ENCODE data around the gene RIMKLB. TPM values are rescaled to one million over a fixed set of nuclear protein-coding genes. Genes with fewer than 3 reads are reported as not detected.
"Not testable (repeated sequence)": the region's sequence is repeated elsewhere in the genome, so short reads cannot be mapped to it uniquely, and the experiment has no call there.

Gene RIMKLB
- total RNA-seq, 1 donor from 2014 or later: 13.8 TPM

DNA sequence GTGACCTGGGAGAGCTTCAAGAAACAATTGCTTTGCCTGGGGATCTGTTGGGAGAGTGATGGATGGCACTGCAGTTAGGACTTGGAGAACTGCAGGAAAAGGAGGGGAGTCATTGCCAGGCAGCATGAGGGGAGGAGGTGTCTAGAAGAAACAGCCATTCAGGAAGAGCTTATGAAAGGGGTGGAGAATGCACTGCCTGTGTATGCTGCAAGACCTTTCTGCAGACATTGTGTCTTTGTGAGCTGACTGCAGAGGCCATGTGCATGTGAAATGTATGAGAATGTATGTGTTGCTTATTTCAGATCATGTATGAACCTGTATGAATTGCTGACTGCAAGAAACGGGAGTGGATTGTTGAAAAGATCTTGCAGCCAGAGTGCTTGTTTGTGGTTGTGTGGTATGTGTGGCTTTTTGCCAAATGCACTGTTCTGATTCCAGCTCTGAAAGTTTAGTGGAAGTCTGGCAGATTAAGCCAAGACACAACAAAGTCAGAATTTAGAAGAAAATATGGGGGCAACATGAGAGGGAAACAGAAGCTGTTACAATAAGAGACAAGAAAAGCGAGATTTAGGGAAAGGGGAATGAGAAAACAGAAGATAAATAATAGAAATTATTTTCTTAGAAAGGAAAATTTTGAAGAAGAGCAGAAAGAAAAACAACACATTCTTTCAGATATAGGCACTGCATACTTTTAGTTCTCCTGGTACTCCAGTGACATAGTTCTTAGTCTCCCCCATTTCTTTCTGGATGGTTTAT, 9.8 kb upstream of the RIMKLB start:
- intact Hi-C loops (cut with DNase I): no loop called here
- DNase-seq (ENCODE audit: low spot score): no peak

DNA sequence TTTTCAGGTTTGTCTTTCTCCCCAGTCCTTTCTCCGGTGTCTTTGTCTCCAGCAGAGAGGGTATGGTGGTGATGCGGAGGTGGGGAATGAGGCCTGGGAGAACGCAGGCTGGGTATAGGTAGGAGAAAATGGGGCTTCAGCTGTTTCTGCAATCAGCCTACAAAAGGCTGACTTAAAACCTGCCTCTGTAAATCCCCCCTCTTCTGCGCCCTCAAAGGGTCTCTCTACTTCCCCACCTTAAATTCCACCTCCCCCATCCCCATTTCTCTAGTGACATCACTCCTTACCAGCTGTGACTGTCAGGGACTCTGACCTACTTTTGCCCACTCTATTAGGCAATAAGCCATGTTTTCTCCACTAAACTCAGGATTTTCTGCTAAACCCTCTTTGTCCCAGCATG, 8.1 kb upstream of the RIMKLB start:
- no peak for DNase-seq (ENCODE audit: low spot score)
- intact Hi-C loops (cut with DNase I): no loop called here

DNA sequence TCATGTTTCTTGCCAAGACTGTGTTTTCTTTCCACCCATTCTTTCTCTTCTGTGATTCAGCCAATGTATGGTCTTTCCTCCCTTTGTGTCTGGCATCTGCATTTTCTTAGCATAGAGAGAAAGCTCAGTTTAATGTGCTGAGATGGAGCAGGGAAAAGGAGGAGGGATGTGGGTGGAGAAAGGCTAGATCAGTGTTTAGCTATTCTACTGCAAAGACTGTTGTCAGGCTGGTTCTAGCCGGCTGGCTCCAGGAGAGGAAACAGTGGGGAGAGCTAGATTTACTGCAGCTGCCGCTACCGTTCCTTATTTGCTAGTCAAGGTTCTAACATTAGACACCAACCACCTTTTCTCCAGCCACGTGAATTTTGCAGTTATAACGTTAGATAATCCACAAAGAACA, 5.2 kb upstream of the RIMKLB start:
- intact Hi-C loops (cut with DNase I): no loop called here
- DNase-seq (ENCODE audit: low spot score): no peak

DNA sequence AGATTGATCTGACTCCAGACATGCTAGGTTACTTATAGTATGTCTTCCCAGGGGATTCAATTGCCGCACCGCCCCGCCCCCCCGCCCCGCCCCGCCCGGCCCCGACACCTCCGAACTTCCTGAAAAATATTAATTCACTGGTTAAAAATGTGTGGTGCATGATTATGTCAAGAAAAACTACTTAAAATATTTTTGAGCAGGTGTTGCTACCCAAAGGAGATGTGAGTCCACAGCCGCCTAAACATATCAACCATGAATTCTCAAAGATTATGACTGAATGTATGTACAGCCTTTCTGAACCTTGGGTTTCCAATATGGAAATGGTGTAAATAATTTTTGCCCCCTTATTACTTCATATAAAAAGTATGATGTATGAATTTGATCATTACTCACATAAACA, 2.7 kb upstream of the RIMKLB start:
- no peak for DNase-seq (ENCODE audit: low spot score)
- intact Hi-C loops (cut with DNase I): loop anchor here (5.0 kb wide), 2 partner anchors 77 to 217 kb away; partner anchors contain the start of gene PHC1

DNA sequence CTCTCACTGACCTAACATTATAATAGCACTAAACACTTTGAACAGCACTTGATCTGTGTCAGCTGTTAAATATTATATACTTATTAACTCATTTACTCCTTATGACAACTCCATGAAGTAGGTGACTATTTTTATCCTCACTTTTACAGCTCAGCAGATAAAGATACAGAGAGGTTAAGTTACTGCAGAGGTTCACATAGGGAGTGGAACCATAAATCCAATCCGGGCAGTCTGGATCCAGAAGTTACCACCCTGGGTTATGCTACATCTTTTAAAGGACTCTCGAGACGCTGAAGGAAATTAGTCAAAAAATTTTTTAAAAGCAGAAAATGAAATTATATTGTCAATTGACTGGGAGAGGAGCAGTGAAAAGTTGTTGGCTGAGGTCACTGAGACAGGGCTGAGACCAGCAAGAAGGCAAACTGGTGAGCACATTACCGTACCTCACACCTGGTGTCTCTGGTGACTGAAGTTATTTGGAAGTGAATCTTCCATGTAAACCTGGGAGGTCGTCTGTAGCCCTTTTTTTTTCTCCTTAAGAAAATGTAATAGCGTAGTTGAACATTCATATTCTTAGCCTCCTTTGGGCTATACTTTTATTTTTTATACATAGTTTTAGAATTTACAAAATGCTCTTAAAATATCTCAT, 1.2 kb upstream of the RIMKLB start:
- intact Hi-C loops (cut with DNase I): loop anchor here (5.0 kb wide), 2 partner anchors 76 to 216 kb away; partner anchors contain the start of gene PHC1
- DNase-seq (ENCODE audit: low spot score): no peak

DNA sequence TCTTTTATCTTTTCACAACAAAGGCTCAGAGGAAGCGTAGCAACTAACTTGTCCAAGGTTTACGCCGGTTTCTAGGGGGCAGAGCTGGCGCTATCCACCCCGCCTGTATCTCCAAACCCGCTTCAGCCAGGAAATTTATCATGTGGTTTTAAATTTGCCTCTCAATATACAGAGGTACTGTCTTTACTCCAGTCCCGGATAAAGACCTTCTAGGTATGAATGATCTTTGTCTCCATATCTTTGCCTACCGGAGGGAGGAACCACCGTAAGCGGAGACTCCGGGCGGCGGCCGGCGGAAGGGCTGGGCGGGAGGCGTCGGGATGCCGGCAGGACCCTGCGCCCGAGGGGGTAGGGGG, 693 bp upstream of the RIMKLB start:
- intact Hi-C loops (cut with DNase I): loop anchor here (5.0 kb wide), 2 partner anchors 75 to 215 kb away; partner anchors contain the start of gene PHC1
- DNase-seq (ENCODE audit: low spot score): no peak

DNA sequence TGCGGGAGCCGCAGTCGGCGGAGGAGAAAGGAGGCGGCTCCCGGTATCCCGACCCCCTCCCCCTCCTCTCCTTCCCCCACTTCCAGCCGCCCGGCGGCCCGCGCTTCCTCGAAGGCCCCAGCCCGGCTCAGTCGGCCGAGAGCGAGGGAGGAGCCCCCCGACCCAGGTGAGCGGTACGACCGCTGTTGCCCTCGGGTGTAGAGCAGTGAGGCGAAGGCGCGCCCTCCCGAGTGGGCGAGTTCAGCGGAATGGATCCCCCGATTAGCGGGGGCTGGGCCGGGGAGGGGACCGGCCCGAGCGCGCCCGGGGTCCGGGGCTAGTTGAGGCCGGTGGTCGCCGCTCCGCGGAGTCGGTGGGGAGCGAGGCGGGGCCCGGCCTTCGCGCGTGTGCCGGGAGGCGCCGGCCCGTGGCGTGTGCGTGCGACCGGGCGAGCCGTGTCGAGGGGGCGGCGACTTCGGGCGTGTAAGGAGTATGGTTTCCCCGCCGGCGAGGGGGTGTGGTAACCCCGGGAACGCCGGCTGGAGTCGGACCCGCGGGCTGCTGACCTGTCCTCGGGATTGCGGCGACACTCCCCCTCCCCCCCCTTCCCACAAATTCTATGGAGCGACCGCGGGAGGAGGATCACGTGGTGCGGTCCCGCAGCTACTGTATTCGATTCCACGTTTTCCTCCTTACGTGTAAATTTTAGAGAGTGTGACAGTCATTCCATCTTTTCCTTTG, 501 bp downstream of the RIMKLB start:
- DNase-seq (ENCODE audit: low spot score): peak; percentile 78
- intact Hi-C loops (cut with DNase I): loop anchor here (5.0 kb wide), 2 partner anchors 74 to 214 kb away; partner anchors contain the start of gene PHC1

DNA sequence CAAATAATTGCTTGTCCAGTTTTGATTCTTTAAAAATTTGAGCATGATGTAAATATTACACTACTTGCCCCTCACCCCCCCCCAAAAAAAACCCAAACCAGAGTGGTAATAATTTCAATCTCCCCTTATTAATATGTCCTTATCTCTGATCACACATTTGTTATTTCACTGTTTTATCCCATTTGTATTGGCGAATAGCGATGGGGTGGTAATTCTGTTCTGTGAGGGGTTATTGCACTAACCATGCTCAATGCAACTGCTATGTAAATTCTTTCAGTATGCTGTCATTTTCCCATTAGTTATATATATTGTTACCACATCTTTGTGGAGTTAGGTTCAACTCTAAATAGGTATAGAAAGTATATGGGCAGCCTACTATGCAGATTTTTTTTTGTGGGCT, 1.1 kb downstream of the RIMKLB start:
- intact Hi-C loops (cut with DNase I): loop anchor here (5.0 kb wide), 2 partner anchors 73 to 213 kb away; partner anchors contain the start of gene PHC1

DNA sequence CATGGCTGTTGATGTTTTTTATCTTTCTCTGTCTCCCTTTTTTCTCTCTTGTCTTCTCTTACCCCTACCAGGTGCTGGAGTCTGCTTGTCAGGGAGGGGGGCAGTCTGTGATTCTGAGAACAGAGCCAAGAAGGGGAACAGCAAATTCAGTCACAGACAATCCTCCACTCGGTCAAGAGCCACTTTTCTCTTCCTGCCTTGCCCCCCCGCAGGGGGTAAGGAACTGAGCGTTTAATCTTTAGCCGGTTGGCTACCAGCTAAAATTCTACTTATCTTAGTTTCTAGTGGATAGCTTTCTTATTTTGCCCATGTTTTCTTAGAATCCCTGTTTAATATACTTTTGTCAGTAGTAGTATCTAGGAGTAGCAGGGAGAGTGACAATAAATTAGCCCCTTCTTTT, 1.9 kb downstream of the RIMKLB start:
- intact Hi-C loops (cut with DNase I): loop anchor here (5.0 kb wide), 2 partner anchors 73 to 213 kb away; partner anchors contain the start of gene PHC1
- DNase-seq (ENCODE audit: low spot score): no peak

More for the DNA sequence above, 1.1 kb downstream of the RIMKLB start:
- DNase-seq (ENCODE audit: low spot score): no peak

DNA sequence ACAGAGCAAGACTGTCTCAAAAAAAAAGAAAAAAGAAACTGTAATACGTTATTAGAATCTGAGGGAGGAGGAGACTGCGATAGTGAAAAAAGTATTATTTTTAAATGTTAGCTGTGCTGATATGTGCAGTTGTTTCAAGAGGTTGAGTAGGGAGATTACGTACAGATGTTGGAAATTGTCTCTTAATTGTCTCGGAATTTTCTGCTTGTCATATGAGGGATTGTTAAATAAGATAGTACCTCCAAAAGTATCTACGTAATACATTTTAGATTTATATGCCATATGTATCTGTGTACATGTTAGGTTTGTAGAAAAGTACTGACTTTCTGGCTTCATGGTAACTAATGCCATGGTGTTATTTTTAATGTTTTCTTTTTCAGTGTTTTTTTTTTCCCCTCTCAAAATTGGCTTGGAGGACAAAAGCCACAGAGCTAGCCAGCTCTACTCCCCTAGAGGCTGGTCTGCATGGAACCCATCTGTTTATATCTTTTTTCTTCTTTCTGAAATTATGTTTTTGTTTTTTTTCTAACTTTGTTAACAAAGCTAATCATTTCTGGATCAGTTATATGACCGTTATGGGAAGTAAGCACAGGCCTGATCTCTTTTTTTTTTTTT, 3.4 kb downstream of the RIMKLB start:
- no peak for DNase-seq (ENCODE audit: low spot score)
- intact Hi-C loops (cut with DNase I): no loop called here

DNA sequence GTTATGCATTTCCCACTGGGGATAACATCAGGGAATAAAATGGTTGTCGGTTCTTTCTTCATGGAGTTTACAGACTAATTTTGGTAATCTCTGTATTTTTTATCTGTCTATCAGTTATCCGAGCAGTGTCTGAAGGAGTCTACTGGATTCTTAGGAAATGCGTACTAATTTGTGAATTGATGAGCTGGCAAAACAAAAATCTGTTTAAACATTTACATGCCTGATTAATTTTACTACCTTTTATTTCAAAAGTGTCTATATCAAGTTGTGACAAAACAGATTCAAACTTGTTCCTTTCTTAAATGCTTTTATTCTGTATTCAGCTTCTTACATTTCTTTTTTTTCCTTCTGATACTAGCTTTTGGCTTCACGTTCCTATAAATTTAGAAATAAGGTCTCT, 4.4 kb downstream of the RIMKLB start:
- intact Hi-C loops (cut with DNase I): no loop called here

DNA sequence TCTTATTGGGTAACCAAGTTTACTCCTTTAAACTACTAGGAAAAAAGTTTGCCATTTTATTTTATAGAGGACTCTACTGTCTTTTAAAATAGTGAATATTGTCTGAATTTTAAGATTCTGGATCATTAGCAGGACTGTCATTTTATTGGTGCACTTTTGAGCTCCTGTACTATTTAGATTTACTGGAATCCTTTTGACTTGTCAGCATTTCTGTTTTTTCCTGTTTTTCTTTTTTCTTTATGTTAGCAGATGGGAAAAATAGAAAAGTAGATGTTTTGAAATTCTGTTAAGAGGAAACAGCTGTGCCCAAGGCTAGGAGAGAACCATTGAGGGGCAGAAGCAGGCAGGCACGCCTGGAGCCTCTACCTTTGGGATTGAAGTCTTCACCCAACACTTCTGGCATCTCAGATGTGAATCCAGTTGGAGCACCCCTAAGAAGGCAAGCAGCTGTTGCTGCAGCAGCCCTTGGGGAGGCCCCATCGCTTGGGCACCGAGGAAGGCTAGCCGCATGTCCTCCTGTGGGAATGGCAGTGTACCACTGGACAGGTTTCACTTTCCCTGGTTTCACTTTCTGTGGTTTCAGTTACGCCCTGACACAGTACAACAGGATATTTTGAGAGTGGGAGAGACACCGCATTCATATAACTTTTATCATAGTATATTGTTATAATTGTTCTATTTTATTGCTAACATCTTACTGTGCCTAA, 11.5 kb downstream of the RIMKLB start:
- intact Hi-C loops (cut with DNase I): no loop called here
- DNase-seq (ENCODE audit: low spot score): no peak

More for the DNA sequence above, 4.4 kb downstream of the RIMKLB start:
- no peak for DNase-seq (ENCODE audit: low spot score)

DNA sequence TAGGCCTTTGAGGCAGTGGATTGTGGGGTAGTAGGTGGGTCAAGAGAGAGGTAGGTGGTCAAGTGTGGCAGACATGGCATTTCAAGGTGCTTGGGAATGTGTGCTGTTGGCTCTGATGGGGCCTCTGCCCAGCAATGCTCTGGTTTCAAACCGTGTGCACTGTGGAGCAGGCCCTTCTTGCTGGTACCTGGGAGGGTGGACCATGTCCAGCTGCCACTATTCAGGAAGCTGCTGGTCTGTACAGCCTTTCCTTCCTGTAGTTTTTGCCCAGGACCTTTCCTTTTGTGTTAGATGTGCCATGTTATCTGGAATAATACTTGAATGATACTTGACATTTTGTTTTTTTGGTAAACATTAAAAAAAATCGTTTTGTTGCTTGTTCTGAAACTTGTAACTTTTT, 14.8 kb downstream of the RIMKLB start:
- intact Hi-C loops (cut with DNase I): no loop called here
- no peak for DNase-seq (ENCODE audit: low spot score)

DNA sequence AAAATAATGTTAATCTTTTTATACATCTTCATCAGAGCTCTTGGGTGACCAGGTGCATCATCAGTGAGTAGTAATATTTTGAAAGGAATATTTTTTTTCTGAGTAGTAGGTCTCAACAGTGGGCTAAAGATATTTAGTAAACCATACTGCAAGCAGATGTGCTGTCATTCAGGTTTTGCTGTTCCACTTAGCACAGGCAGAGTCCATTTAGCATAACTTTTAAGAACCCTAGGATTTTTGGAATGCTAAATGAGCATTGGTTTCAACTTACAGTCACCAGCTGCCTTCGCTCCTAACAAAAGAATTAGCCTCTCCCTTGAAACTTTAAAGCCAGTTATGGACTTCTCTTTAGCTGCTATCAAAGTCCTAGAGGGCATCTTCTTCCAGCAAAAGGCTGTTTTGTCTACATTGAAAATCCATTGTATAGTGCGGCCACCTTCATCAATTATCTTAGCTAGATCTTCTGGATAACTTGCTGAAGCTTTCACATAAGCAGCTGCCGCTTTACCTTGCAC, 24.6 kb downstream of the RIMKLB start:
- DNase-seq (ENCODE audit: low spot score): no peak
- intact Hi-C loops (cut with DNase I): no loop called here

DNA sequence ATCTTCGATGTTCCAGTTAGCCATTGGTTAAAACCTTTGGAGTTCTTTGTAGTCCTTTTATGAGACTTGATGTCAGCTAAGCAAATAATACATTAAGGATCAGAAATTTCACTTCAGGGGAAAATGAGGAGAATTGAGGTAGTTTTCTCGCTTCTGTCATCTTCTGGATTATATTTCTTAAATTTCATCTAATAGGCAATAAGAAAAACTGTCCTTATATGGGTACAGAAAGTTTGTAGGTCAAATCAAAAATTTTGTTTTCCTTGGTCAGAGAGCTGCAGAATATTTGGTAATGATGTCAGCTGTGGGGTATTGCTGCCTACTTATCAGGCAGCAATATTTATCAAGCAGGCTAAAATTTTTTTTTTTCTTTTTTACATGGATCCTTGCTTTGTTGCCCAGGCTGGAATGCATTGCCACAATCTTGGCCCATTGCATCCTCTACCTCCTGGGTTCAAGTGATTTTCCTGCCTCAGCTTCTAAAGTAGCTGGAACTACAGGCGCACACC, 37.1 kb downstream of the RIMKLB start:
- DNase-seq (ENCODE audit: low spot score): no peak

DNA sequence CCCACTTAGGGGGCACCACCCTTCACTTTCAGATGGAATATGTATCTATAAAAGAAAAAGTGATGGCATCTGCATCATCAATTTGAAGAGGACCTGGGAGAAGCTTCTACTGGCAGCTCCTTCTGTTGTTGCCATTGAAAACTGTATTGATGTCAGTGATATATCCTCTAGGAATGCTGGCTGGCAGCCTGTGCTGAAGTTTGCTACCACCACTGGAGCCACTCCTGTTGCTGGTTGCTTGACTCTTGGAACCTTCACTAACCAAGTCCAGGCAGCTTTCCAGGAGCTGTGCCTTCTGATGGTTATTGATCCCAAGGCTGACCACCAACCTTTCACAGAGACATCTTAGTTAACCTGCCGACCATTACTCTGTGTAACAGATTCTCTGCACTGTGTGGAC, 44.7 kb downstream of the RIMKLB start:
- no peak for DNase-seq (ENCODE audit: low spot score)
- intact Hi-C loops (cut with DNase I): no loop called here

More for the DNA sequence above, 37.1 kb downstream of the RIMKLB start:
- intact Hi-C loops (cut with DNase I): no loop called here

DNA sequence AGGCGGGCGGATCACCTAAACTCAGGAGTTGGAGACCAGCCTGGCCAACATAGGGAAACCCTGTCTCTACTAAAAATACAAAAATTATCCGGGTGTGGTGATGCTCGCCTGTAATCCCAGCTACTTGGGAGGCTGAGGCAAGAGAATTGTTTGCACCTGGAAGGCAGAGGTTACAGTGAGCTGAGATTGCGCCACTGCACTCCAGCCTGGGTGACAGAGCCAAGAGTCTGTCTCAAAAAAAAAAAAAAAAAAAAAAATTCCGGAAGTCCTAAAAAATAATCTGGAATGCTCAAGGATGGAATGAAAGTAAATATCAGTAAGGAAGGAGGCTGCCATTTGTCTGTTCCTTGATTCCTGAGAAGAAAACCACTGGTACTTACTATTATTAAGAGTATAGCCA, 45.3 kb downstream of the RIMKLB start:
- intact Hi-C loops (cut with DNase I); DNase-seq (ENCODE audit: low spot score): not testable (repeated sequence)

DNA sequence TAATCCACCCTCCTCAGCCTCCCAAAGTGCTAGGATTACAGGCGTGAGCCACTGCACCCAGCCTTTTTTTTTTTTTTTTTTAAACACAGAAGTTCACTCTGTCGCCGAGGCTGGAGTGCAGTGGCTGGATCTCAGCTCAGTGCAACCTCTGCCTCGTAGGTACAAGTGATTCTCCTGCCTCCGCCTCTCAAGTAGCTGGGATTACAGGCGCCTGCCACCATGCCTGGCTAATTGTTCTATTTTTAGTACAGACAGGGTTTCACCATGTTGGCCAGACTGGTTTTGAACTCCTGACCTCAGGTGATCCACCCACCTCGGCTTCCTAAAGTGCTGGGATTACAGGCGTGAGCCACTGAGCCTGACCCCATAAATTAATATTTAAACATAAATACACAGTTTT, 47.8 kb downstream of the RIMKLB start:
- DNase-seq (ENCODE audit: low spot score); intact Hi-C loops (cut with DNase I): not testable (repeated sequence)

DNA sequence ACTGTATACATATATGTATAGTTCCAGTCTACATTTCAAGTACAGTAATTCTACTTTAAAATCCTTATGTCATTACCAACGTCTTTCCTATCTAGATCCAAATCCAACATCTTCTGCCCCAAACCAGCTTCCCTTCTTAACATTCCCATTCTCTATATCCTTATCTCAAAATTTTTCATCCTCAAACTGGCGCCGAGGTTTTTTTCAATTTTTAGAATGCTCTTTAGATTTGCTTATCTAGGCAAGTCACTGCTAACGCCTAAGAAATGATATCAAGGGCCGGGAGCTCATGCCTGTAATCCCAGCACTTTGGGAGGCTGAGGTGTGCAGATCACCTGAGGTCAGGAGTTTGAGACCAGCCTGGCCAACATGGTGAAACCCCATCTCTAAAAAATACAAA, 48.3 kb downstream of the RIMKLB start:
- intact Hi-C loops (cut with DNase I): no loop called here
- no peak for DNase-seq (ENCODE audit: low spot score)

Data from cardiac septum (tissue), 1 donor.